Stimulated activated naive CD8-positive, alpha-beta T cell treated with anti-CD3 and anti-CD28 coated beads, Interleukin-15, Interleukin-2, amounts not matched to agents 100 U/mL and 50 U/mL, for 24 hours (primary cell): ENCODE measurements around the gene FADD.
"Not testable (repeated sequence)": the region's sequence is repeated elsewhere in the genome, so short reads cannot be mapped to it uniquely, and the experiment has no call there.

ENCODE experiments used
- ATAC-seq: fragments of 150-1000 bp; cut with Tn5 transposase; one replicate; pipeline ENCODE4 v1.10.0; 2021
- DNase-seq: peaks from one replicate; pipeline ENCODE4 v3.0.0; 2021

FADD gene

DNA sequence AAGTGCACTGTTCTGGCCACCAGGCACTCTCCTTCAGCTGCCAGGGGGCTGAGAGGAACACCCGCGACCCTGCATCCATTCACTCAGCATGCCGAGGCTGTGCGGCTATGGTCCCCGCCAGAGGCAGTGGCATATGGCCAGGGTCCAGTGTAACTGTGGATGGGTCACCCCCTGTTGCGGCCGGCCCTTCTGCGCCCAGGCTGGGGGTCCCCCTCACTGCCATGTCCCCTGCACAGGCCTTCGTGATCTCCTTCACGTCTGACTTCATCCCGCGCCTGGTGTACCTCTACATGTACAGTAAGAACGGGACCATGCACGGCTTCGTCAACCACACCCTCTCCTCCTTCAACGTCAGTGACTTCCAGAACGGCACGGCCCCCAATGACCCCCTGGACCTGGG is 20.8 kb upstream of the FADD start:
- DNase-seq (no peak), ATAC-seq (no peak)

GRCh38 chr11:70183032-70183431 is 20.1 kb upstream of the FADD start:
- DNase-seq (no peak), ATAC-seq (no peak)

GRCh38 chr11:70183483-70184176 is 19.5 kb upstream of the FADD start:
- ATAC-seq = no peak
- no peak for DNase-seq

DNA sequence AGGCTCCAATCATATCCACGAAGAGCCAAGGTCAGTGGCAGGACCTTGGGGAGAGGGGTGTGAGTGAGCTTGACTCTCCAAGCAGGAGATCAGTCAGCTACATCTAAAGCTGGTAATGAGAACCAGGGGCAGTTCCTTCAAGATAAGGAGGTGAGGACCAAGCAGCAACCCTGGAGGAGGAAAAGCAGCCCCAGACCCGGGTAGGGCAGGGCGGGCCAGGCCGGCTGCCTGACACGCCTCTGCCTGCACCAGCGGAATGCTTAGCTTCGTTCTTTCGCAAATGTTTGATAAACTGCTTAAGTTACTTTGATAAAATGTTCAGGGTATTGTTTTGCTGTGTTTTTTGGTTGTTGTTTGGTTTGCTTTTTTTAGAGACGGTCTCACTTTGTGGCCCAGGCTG is 18.7 kb upstream of the FADD start:
- no peak for ATAC-seq
- DNase-seq = no peak

DNA sequence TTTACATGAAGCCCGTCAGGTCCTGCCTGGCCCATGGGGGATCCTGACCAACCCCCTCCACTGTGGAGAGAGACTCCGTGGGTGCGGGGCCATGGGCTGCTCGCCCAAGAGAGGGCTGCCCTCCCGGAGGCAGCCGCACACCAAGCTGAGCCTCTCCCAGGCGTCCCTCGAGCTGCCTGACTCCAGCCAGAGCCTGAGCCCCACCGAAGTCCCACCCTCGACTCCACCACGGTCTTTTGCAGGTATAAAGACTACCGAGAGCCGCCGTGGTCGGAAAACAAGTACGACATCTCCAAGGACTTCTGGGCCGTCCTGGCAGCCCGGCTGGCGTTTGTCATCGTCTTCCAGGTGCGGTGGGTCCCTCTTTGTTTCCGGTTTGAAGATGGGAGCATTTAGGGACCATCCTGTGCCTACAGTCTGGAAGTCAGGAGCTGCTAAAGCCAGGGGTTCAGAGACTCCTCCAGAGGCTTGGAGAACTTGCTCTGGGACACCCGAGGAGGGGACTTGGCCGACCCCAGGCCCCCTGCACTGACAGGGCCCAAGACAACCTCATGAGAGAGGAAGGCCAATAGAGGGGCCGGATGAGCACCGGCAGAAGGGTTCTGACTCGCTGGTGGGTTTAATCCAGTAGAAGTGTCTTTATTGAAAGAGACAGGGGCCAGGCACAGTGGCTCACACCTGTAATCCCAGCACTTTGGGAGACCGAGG is 17.6 kb upstream of the FADD start:
- DNase-seq = no peak
- ATAC-seq = no peak

DNA sequence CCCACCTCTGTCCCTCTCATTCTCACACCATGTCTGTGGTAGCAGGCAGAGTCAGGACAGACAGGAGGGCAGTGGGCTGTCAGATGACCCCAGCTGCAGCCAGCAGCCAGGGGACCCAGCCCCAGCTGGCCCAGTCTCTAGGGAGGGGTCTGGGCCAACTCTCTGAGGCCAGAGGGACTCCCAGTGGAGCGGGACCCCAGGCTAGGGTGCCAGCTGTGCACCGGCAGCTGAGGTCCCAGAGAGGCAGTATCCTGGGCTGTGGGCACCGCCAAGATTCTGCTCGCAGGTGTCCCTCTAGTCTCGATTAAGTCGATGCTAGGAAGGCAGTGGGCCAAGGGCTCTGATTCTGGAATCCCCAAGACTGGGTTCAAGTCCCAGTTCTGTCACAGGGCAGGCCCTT is 16.7 kb upstream of the FADD start:
- ATAC-seq (no peak), DNase-seq (no peak)

- no peak for DNase-seq
Observed at GRCh38 chr11:70186936-70187335, 16.2 kb upstream of the FADD start.

DNA sequence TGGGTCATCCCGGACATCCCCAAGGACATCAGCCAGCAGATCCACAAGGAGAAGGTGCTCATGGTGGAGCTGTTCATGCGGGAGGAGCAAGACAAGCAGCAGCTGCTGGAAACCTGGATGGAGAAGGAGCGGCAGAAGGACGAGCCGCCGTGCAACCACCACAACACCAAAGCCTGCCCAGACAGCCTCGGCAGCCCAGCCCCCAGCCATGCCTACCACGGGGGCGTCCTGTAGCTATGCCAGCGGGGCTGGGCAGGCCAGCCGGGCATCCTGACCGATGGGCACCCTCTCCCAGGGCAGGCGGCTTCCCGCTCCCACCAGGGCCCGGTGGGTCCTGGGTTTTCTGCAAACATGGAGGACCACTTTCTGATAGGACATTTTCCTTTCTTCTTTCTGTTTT is 15.3 kb upstream of the FADD start:
- ATAC-seq (no peak), DNase-seq (no peak)

More at GRCh38 chr11:70186936-70187335, 16.2 kb upstream of the FADD start:
- no peak for ATAC-seq

DNA sequence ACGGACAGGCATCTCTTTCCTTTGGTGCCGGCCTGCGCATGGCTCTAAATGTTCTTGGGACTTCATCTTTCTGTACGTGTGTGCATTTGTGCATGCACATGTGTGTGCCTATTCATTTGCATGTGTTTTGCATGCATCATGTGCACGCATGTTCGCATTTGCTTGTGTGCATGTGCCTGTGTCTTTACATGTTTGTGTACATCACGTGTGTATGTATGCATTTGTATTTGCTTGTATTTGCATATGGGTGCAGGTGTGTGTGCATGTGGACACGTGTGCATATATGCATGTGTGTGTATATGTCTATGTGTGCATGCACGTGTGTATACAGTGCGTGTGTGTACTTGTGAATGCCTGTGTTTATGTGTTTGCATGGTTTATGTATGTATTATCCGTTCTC is 13.5 kb upstream of the FADD start:
- no peak for DNase-seq
- ATAC-seq = no peak

DNA sequence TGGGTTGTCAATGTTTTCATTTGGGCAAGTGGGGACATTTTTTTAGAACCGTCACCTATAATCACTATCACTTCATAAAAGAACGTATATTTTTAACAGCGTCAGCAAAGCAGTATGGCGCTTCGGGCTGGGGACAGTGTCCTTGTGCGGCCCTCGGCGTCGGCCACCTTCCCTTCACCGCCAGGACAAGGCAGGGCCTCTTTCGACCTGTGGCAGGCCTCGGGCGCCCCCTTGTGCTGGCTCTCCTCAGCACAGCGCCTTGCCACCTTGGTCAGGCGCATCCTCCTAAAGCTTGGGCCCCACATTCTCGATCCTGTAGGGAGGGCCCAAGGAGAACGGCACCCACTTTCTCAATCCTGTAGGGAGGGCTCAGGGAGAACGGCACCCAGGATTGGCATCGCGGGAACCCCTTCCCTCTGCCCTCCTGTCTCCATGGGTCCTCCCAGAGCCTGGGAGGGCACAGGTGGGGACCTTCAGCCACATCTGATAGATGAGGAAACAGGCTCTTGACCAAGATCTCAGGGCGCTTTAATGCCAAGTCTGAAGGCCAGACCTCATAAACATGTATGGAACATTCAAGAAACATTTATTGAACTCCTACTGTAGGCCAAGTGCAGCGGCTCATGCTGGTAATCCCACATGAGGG is 11.5 kb upstream of the FADD start:
- DNase-seq = peak; percentile 73
- ATAC-seq = peak; percentile 53

GRCh38 chr11:70192666-70193410 is 10.3 kb upstream of the FADD start:
- ATAC-seq (no peak), DNase-seq (no peak)

- DNase-seq = no peak
- ATAC-seq = no peak
Observed at GRCh38 chr11:70193411-70194292, 9.4 kb upstream of the FADD start.

GRCh38 chr11:70194792-70195791 is 8.0 kb upstream of the FADD start:
- ATAC-seq = no peak
- no peak for DNase-seq

DNA sequence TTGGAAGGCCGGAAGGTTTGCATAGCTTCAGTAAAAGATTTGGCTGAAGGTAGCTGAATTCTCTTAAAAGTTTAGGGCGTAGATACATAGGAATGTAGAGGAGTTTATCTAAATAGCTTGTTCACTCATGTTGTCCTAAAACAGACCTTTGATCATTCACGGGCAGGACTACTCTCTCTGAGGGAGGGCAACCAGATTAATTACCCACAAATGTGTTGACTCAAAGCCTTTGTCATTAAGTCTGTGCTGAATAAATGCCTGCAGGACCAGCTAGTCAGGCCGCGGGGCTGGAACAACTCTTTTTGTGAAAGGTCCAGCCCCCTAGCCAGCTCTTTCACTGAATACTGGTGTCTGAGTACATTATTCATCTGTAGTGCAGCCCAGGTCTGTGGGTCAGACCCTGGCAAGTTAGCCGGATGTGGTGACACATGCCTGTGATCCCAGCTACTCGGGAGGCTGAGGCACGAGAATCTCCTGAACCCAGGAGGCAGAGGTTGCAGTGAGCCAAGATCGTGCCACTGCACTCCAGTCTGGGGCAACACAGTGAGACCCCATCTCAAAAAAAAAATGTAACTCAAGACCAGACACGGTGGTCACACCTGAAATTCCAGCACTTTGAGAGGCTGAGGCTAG is 2.8 kb upstream of the FADD start:
- ATAC-seq (no peak), DNase-seq (no peak)

- not testable (repeated sequence) for ATAC-seq, DNase-seq
Observed at GRCh38 chr11:70201047-70201446, 2.0 kb upstream of the FADD start.

GRCh38 chr11:70201882-70202861 is 924 bp upstream of the FADD start:
- no peak for DNase-seq

DNA sequence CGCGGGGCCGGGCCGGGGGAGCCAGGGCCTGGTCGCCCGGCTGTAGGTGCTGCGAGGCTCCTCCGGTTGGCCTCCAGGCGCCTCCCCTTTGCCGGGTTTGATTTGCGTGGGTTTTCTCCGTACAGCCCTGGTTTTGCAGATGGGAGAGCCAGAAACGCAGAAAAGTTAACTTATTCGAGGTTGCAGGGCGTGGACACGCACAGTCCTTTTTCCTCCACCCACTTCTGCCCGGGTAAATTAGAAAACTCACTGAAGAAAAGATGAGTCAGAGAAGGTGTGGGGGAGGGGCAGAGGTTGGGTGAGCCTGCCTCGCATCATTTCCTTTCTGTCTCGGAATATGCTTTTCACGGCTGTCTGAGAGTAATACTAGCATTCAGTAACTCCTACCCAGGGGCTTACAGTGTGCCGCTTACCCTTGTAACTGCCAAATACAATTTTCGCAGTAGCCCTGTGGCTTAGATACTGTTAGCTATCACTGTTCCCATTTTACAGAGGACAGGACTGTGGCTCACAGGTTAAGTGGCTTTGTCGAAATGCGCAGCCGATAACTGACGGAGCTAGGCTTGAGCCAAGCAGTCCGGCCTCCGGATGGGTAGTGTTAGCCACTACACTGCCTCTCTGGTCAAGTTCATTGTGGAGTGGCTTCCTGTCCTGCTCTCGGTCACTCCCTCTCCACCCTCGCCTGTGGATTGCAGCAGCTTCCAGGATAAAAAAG is 812 bp downstream of the FADD start:
- ATAC-seq = peak; percentile 80
- DNase-seq = peak; percentile 90

More at GRCh38 chr11:70201882-70202861, 924 bp upstream of the FADD start:
- ATAC-seq = no peak

- no peak for DNase-seq
- no peak for ATAC-seq
Observed at GRCh38 chr11:70204466-70204799, 1.3 kb downstream of the FADD start.
